ENCODE measurements around the gene NAA16. TPM values are rescaled to one million over a fixed set of nuclear protein-coding genes. Genes with fewer than 3 reads are reported as not detected.

Gene NAA16
- total and polyA plus RNA-seq, 9 of the 15 experiments (the other 6 are each of a cell fraction or from before 2014, with no cell fraction given) = 3.7 to 18.2 (median 12.0) TPM

DNA sequence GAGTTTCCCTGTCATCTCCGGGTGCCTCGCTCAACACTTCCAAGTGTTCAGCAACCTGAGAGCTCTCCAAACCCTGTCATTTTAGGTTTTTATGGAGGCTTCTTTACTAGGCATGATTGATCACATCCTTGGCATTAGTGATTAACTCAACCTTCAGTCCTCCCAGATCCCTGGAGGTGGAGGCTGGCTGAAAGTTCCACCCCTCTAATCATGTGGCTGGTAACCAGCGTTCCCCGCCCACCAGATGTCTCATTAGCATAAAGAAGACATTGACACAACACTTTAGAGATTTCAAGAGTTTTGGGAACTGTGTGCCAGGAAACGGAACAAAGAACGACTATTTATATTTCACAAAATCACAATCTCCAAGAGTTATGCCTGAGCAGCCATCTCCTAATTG lies 75.1 kb downstream of the NAA16 start (continued):
- TF ChIP-seq, protein P1, sequence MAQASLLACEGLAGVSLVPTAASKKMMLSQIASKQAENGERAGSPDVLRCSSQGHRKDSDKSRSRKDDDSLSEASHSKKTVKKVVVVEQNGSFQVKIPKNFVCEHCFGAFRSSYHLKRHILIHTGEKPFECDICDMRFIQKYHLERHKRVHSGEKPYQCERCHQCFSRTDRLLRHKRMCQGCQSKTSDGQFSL (CRISPR knock-in tag; IDR thresholded peaks at IDR 0.05) = no peak
- TF ChIP-seq, protein P1 (tag; IDR thresholded peaks at IDR 0.05) = no peak
- TF ChIP-seq ZSCAN29 (IDR thresholded peaks at IDR 0.05) = no peak
- TF ChIP-seq ARNT (IDR thresholded peaks at IDR 0.05) = no peak
- TF ChIP-seq HSF4 (CRISPR knock-in tag; IDR thresholded peaks at IDR 0.05; ENCODE audit: borderline replicate concordance) = no peak
- TF ChIP-seq MAFK (IDR thresholded peaks at IDR 0.05; ENCODE audit: low read length) = no peak
- TF ChIP-seq SRSF3 (IDR thresholded peaks at IDR 0.05; ENCODE audit: insufficient read depth, low read length) = no peak

DNA sequence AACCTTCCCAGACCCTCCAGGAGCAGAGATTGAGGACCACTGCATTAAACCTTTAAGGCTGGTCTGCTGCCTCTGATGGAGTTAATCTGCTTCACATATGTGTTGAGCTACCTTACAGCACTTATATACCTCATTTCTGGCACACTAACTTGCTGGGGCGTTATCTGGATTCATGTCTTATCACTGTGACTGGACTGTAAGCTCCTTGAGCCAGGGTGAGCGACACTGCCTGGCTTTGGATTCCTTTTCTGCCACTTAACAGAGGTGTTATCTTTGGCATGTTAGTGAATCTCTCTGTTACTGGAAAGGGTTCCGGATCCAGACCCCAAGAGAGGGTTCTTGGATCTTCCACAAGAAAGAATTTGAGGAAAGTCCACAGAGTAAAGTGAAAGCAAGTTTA lies 76.5 kb downstream of the NAA16 start:
- ATAC-seq (peak; percentile 47; the same call in 1 of the 3 replicates), DNase-seq (ENCODE audit: extremely low read depth in 1 of 4, low spot score in 3 of 4) (no peak), FAIRE-seq (no peak)
- H3K4me1 ChIP-seq (replicated peaks in 1 of 2; ENCODE audit: control insufficient read depth in 2 of 2, insufficient read depth in 2 of 2, low read length in 2 of 2) = no peaks in the 10 kb centered on the region
- no peaks in the 10 kb centered on the region for H3K79me2 ChIP-seq (ENCODE audit: control insufficient read depth, insufficient read depth, low read length)
- peaks cover 0 to under 1% of the 10 kb centered on the region in 2 experiments; a peak in 1 of 5 replicates for H3K27me3 ChIP-seq (ENCODE audit: control insufficient read depth in 2 of 2, insufficient read depth in 2 of 2, low read length in 2 of 2)
- H3K9me3 ChIP-seq (replicated peaks; ENCODE audit: control insufficient read depth, insufficient read depth, low read depth, low read length) = no peaks in the 10 kb centered on the region
- H4K20me1 ChIP-seq (replicated peaks; ENCODE audit: control insufficient read depth, insufficient read depth, low read length) = no peaks in the 10 kb centered on the region; the same call in 1 of the 2 replicates
- no peak overlapping the region for H2AFZ ChIP-seq (ENCODE audit: low read depth, low read length)
- no peak overlapping the region for H3K4me2 ChIP-seq (ENCODE audit: insufficient read depth, low read length)
- POLR2A ChIA-PET = interaction anchor here (0.9 kb wide), 1 partner anchor 266 kb away, joined by 4 read pairs; no protein-coding TSS in a partner anchor
- no peaks in the 10 kb centered on the region for H3K36me3 ChIP-seq (ENCODE audit: control insufficient read depth, insufficient read depth, low read length)
- BruUV-seq (replicated peaks) = no TSS peak
- in situ Hi-C loops (cut with MboI) (no loop called here), intact Hi-C loops (cut with micrococcal nuclease) (no loop called here)
- no peaks in the 10 kb centered on the region for H3K9me1 ChIP-seq (ENCODE audit: control insufficient read depth, insufficient read depth, low read length)
- H3K4me3 ChIP-seq = no peak overlapping the region
- TF ChIP-seq, protein P2, sequence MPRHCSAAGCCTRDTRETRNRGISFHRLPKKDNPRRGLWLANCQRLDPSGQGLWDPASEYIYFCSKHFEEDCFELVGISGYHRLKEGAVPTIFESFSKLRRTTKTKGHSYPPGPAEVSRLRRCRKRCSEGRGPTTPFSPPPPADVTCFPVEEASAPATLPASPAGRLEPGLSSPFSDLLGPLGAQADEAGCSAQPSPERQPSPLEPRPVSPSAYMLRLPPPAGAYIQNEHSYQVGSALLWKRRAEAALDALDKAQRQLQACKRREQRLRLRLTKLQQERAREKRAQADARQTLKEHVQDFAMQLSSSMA (CRISPR knock-in tag; IDR thresholded peaks at IDR 0.05) = no peak
- TF ChIP-seq, protein P3, sequence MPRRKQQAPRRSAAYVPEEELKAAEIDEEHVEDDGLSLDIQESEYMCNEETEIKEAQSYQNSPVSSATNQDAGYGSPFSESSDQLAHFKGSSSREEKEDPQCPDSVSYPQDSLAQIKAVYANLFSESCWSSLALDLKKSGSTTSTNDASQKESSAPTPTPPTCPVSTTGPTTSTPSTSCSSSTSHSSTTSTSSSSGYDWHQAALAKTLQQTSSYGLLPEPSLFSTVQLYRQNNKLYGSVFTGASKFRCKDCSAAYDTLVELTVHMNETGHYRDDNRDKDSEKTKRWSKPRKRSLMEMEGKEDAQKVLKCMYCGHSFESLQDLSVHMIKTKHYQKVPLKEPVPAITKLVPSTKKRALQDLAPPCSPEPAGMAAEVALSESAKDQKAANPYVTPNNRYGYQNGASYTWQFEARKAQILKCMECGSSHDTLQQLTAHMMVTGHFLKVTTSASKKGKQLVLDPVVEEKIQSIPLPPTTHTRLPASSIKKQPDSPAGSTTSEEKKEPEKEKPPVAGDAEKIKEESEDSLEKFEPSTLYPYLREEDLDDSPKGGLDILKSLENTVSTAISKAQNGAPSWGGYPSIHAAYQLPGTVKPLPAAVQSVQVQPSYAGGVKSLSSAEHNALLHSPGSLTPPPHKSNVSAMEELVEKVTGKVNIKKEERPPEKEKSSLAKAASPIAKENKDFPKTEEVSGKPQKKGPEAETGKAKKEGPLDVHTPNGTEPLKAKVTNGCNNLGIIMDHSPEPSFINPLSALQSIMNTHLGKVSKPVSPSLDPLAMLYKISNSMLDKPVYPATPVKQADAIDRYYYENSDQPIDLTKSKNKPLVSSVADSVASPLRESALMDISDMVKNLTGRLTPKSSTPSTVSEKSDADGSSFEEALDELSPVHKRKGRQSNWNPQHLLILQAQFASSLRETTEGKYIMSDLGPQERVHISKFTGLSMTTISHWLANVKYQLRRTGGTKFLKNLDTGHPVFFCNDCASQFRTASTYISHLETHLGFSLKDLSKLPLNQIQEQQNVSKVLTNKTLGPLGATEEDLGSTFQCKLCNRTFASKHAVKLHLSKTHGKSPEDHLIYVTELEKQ (CRISPR knock-in tag; IDR thresholded peaks at IDR 0.05) = no peak
- TF ChIP-seq NFE2 (IDR thresholded peaks at IDR 0.05; ENCODE audit: low read depth) (0 out of 2 replicates have a peak, but pooled peaks have one; percentile 24), ZNF253 (CRISPR knock-in tag; conservative IDR thresholded peaks at IDR 0.05) (no peak), MTF1 (CRISPR knock-in tag; IDR thresholded peaks at IDR 0.05; ENCODE audit: borderline replicate concordance) (no peak), DPF2 (IDR thresholded peaks at IDR 0.05) (no peak), NRF1 (conservative IDR thresholded peaks at IDR 0.05 in 1 of 2, IDR thresholded peaks at IDR 0.05 in 1 of 2) (no peak), CHD1 (IDR thresholded peaks at IDR 0.05; ENCODE audit: low read length) (no peak)
- 7% methylated on average over 2 of the region's 3 CpGs for WGBS (ENCODE audit: insufficient coverage, low coverage, missing lambda C conversion rate)
- CTCF ChIA-PET (ENCODE audit: low intra/inter-chr PET ratio) = no interaction called here
- H3K27ac ChIP-seq (ENCODE audit: extremely low read depth, low read depth, low read length) = no peak overlapping the region
- no peak overlapping the region for H3K9ac ChIP-seq (ENCODE audit: insufficient read depth in 1 of 2, low read depth in 2 of 2, low read length in 2 of 2)
